Spinal cord (tissue), 10 donors: Measurements from ENCODE around the gene SHROOM2. TPM values are rescaled to one million over a fixed set of nuclear protein-coding genes. Genes with fewer than 3 reads are reported as not detected.

Source experiments
- DNase-seq, 6 donors: peaks; one replicate each; pipeline versions ENCODE4 v3.0.0 to v3.0.0-alpha.2; 2013 to 2015; ENCODE audit warnings: low spot score in 6 of 6, low read depth in 4 of 6
- H3K27ac ChIP-seq: one replicate; pipeline ENCODE4 v1.5.1; 2013; ENCODE audit warnings: low read depth, low read length, control low read depth
- H3K27me3 ChIP-seq: one replicate; pipeline ENCODE4 v1.6.1; 2013; ENCODE audit warnings: low read length; ENCODE audit not compliant: control insufficient read depth, insufficient read depth
- H3K36me3 ChIP-seq: one replicate; pipeline ENCODE4 v1.6.1; 2013; ENCODE audit warnings: low read length; ENCODE audit not compliant: control insufficient read depth, insufficient read depth
- H3K4me1 ChIP-seq: one replicate; pipeline ENCODE4 v1.6.1; 2013; ENCODE audit warnings: low read length; ENCODE audit not compliant: control insufficient read depth, insufficient read depth
- H3K4me3 ChIP-seq: one replicate; pipeline ENCODE4 v1.5.1; 2013; ENCODE audit warnings: low read depth, low read length, control low read depth
- H3K9me3 ChIP-seq: one replicate; pipeline ENCODE4 v1.6.1; 2013; ENCODE audit warnings: low read length; ENCODE audit not compliant: control insufficient read depth, insufficient read depth
- WGBS: methylation state at CpG from one replicate; pipeline ENCODE4 v1.1.5; 2013; ENCODE audit warnings: missing lambda C conversion rate; ENCODE audit not compliant: insufficient coverage; 5-methylcytosine and 5-hydroxymethylcytosine counted together
- polyA plus RNA-seq, 2 donors: library from polyadenylated mRNA; unstranded; fragments of 120-200 nt; gene quantifications; one replicate each; pipeline ENCODE4 v1.2.1, GENCODE V29; 2013; ENCODE audit not compliant: insufficient read length in 2 of 2
- total RNA-seq, 2 donors: library from RNA; depleted of rRNA in 1 of 2; stranded (reverse); fragments of 120-200 nt in 1 of 2; fragments of >200 nt in 1 of 2; gene quantifications; one replicate each; pipeline versions ENCODE4 v1.2.3 to v1.2.4, GENCODE V29; 2013 to 2014
- donor health status: healthy.

SHROOM2 gene
- total and polyA plus RNA-seq, 4 donors: 15.5 to 45.7 (median 36.5) TPM

DNA sequence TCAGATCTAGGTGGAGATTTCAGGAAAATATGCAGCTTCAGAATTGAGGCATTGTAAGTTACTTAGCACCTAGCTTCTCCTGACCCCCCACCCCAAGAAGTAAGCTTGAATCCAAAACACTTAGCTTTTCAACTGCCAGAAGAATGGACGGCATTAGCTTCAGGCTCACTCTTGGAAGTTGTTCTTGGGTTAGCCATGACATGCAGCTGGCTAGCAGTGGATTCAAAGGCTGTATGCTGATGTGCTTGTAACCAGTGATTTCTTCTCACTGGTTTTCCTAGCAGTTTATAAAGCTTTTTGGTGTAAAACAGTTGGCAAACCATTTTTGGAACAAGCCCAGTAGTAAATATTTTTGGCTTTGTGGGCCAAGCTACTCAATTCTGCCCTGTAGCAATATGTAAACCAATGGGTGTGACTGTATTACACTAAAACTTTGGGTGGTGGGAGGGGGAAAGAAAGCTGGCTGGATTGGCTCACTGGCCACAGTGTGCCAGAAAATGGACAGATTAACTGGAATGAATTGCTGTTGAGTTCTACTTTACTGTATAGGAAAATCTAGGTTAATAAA, 85.6 kb downstream of the SHROOM2 start:
- DNase-seq: no peak
- Histone ChIP-seq H3K4me1 (peaks cover under 1% of the 10 kb centered on the region), H3K27ac (no peak overlapping the region), H3K27me3 (peaks cover under 1% of the 10 kb centered on the region), H3K9me3 (no peaks in the 10 kb centered on the region), H3K4me3 (no peak overlapping the region), H3K36me3 (no peaks in the 10 kb centered on the region)
- WGBS: 71% methylated on average over 1 of the region's 1 CpG

DNA sequence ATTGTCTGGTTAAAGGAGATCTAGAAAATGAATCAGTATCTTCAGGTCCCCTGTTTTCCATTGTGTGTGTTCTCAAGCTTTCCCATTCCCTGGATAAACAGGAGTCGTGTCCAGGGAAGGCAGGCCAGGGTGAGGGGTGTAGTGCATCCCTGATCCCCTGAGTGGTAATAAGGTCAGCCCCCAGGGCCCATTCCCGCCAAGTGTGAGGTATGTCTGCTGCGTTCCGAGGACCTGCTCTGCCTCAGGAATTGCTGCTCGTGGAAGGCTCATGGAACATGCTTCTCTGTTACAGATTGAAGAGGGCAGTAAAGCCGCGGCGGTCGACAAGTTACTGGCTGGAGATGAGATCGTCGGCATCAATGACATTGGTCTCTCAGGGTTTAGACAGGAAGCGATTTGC, 87.1 kb downstream of the SHROOM2 start:
- no peak for DNase-seq
- no peaks in the 10 kb centered on the region for H3K9me3 ChIP-seq
- no peaks in the 10 kb centered on the region for H3K36me3 ChIP-seq
- H3K4me1 ChIP-seq: peaks cover 7% of the 10 kb centered on the region
- no peaks in the 10 kb centered on the region for H3K27me3 ChIP-seq
- H3K27ac ChIP-seq: no peak overlapping the region
- 92% methylated on average over 12 of the region's 12 CpGs for WGBS
- no peak overlapping the region for H3K4me3 ChIP-seq

DNA sequence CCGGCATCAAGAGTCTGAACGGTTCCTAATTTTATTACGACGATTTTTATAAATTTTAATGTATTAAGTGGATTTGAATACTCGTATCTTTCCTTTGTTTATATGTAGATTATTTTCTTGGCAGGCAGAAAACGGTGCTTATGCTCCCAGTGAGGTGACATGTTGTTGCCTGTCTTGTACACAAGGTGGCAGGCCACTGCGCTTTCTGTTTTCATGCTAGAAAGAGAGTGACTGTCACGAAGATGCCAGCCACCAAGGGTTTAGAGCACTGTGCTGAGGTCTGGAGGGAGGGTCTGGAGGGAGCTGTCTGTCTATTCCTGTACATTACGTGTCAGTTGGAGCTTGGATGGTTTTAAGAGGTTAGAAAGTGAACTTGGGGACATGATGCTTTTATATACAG, 87.7 kb downstream of the SHROOM2 start:
- Histone ChIP-seq H3K9me3 (no peaks in the 10 kb centered on the region), H3K4me1 (peaks cover 10% of the 10 kb centered on the region), H3K27ac (no peak overlapping the region), H3K4me3 (no peak overlapping the region), H3K27me3 (no peaks in the 10 kb centered on the region), H3K36me3 (no peaks in the 10 kb centered on the region)
- DNase-seq: peak in 2 of 6 donors; percentile 55 to 66
- WGBS: 68% methylated on average over 8 of the region's 9 CpGs

DNA sequence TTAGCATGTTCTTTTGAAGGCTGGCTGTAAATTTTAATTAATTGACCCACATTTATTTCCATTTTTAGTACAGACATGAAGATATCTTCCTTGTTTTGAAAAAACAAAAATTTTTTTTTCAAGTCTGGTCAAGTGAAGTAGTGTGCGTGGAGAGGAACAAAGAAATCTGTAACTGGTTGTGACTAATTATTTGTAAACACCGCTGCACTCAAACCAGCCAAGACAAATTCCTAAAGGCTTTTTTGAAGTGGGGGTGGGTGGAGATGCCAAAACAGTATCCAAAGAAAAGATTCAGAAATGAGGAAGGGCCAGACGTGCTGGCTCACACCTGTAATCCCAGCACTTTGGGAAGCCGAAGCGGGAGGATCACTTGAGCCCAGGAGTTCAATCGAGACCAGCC, 88.3 kb downstream of the SHROOM2 start:
- Histone ChIP-seq H3K4me1 (peaks cover 10% of the 10 kb centered on the region), H3K27me3 (no peaks in the 10 kb centered on the region), H3K27ac (no peak overlapping the region), H3K9me3 (no peaks in the 10 kb centered on the region), H3K4me3 (no peak overlapping the region), H3K36me3 (no peaks in the 10 kb centered on the region)
- no peak for DNase-seq
- 76% methylated on average over 4 of the region's 6 CpGs for WGBS

DNA sequence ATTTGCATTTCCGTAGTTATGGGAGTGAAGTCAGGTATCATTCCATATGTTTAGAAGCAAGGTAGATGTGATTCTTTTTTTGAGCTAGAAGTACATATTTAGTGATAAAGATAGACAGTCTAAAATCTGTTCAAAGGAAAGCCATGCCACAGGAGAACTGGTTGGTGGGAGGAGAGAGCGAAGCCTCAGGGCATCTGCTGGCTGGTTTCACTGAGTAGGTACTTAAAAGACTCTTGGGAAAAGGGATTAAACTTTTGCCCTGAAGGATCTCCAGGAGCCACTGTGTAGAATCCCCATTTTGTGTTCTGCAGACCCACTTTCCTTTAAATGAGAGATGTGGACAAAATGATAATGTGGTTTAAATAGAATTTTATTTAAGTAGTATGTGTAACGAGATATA, 89.6 kb downstream of the SHROOM2 start:
- H3K36me3 ChIP-seq: no peaks in the 10 kb centered on the region
- no peak overlapping the region for H3K27ac ChIP-seq
- H3K4me1 ChIP-seq: peaks cover 10% of the 10 kb centered on the region
- no peaks in the 10 kb centered on the region for H3K9me3 ChIP-seq
- H3K27me3 ChIP-seq: no peaks in the 10 kb centered on the region
- 100% methylated on average over 1 of the region's 3 CpGs for WGBS
- no peak for DNase-seq
- H3K4me3 ChIP-seq: no peak overlapping the region

DNA sequence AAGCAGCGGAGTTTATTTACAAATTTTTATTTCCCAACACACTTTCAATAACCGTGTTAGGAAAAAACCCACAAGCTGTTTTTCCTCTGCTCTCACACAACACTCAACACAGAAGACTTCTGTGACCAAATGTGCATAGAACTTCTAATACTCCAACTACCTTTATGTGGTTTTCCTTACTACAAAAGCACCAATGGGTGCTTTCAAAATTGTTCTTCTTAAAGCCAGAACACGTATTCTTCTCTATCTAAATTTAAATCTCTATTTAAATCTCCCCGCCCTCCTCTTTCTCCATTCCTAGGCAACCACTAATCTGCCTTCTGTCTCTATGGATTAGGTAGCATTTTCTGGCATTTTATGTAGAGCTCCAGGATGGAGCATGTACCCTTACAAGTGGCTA, 90.0 kb downstream of the SHROOM2 start:
- no peak overlapping the region for H3K27ac ChIP-seq
- WGBS: 58% methylated on average over 1 of the region's 4 CpGs
- H3K4me1 ChIP-seq: peaks cover 10% of the 10 kb centered on the region
- no peaks in the 10 kb centered on the region for H3K36me3 ChIP-seq
- H3K4me3 ChIP-seq: no peak overlapping the region
- no peaks in the 10 kb centered on the region for H3K9me3 ChIP-seq
- DNase-seq: no peak
- peaks cover 2% of the 10 kb centered on the region for H3K27me3 ChIP-seq

DNA sequence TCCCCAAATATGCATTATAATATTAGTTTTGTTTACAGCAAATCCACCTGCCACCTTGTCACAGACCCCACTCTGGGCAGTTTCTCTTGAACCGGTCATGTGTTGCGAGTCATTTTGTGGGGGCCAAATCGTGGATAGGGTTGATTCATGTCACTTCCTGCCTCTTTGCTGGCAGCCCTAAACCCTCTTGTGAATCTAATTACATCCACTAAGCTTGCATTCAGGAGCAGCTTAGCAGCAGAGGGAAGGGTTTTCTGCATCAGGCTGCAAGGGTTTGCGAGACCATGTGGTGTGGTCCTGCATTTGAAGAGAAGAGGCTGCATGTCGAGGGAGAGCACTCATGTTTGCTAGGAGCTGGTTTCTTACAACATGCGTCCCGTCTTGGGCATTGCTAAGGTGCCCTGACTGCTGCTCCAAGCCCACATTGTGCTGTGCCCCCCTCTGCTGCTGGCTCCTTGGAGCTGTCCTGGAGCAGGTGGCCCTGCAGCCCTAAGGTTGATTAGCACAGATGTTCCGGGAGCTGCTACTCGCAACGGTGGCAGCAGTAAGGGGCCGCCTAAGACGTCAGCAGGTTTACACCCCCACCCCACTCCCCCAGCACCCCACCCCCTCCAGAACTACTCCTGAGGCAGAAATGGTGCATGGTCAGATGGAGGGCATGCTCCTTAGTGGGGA, 92.1 kb downstream of the SHROOM2 start:
- DNase-seq: peak in 2 of 6 donors; percentile 55 to 71
- Histone ChIP-seq H3K9me3 (no peaks in the 10 kb centered on the region), H3K4me3 (no peak overlapping the region), H3K36me3 (no peaks in the 10 kb centered on the region), H3K27me3 (peaks cover 4% of the 10 kb centered on the region), H3K4me1 (peaks cover 13% of the 10 kb centered on the region), H3K27ac (no peak overlapping the region)
- WGBS: 51% methylated on average over 4 of the region's 12 CpGs

DNA sequence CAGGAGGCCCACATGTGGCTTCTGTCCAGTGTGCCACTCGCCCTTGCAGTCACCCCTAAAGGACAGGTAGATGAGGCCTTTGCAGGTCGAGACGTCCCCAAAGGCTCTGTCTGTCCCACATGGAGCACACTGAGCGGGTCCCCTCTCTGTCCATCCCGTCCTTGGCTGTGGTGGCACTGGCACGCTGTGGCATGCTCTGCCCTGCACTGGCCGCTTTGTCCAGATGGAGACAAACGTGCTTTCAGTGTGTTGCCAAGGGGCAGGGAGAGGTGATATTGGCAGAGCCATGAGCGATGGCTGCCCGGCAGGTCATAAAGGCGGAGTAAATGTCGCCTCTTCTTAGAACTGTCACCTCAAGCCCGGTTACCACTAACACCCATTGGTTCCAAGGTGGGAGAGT, 94.0 kb downstream of the SHROOM2 start:
- 74% methylated on average over 8 of the region's 13 CpGs for WGBS
- no peak overlapping the region for H3K4me3 ChIP-seq
- peaks cover 19% of the 10 kb centered on the region for H3K4me1 ChIP-seq
- no peak overlapping the region for H3K27ac ChIP-seq
- no peak for DNase-seq
- peaks cover 7% of the 10 kb centered on the region for H3K27me3 ChIP-seq
- H3K9me3 ChIP-seq: no peaks in the 10 kb centered on the region
- no peaks in the 10 kb centered on the region for H3K36me3 ChIP-seq

DNA sequence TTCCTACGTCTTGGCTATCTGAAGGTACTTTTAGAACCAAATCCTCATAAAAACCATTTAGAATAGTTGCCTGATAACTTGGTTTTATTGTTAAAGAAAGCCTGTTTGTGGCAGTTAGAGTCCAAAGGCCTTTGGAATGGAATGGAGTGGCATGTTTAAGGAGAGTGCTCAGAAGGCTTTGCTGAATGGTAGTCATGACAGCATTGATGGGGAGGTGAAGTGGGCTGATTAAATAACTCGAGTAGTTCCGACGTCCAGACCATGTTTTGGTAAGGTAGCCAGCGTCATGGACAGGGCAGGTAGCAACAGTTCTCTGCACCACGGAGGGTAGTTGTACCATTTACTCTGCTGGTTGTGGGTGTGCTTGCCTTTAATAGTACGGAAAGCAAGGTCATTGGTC, 94.6 kb downstream of the SHROOM2 start:
- no peak for DNase-seq
- Histone ChIP-seq H3K9me3 (no peaks in the 10 kb centered on the region), H3K4me3 (no peak overlapping the region), H3K4me1 (peaks cover 19% of the 10 kb centered on the region), H3K36me3 (no peaks in the 10 kb centered on the region), H3K27me3 (peaks cover 7% of the 10 kb centered on the region), H3K27ac (no peak overlapping the region)
- 79% methylated on average over 6 of the region's 7 CpGs for WGBS
